Adrenal gland (tissue), 12 donors: ENCODE measurements around the gene EFCAB11. TPM values are rescaled to one million over a fixed set of nuclear protein-coding genes. Genes with fewer than 3 reads are reported as not detected.
"Not testable (repeated sequence)": the region's sequence is repeated elsewhere in the genome, so short reads cannot be mapped to it uniquely, and the experiment has no call there.

Source experiments
- DNase-seq, 7 donors: peaks; one replicate each; pipeline ENCODE4 v3.0.0-alpha.2; 2019 to 2020
- H3K27ac ChIP-seq, 5 donors: fragments of 200-600 bp; sonication (generic) in 4 of 5; 1 replicate in 3 of 5; 2 replicates in 2 of 5; pipeline versions ENCODE4 v1.5.1 to v1.8.0; 2016 to 2020; ENCODE audit warnings: mild to moderate bottlenecking in 1 of 5
- H3K27me3 ChIP-seq: fragments of 200-600 bp; 2 replicates; pipeline ENCODE4 v1.8.0; 2021
- H3K36me3 ChIP-seq, 2 donors: fragments of 200-600 bp; replicated peaks in 1 of 2; 1 replicate in 1 of 2; 2 replicates in 1 of 2; pipeline versions ENCODE4 v1.5.1 to v1.8.0; 2018 to 2022
- H3K4me1 ChIP-seq, 2 donors: fragments of 200-600 bp; replicated peaks in 1 of 2; 1 replicate in 1 of 2; 2 replicates in 1 of 2; pipeline versions ENCODE4 v1.5.1 to v1.8.0; 2018 to 2021
- H3K4me3 ChIP-seq, 4 donors: fragments of 200-600 bp; sonication (generic) in 3 of 4; one replicate each; pipeline ENCODE4 v1.5.1; 2016 to 2018
- H3K9me3 ChIP-seq, 3 donors: fragments of 200-600 bp; sonication (generic) in 1 of 3; replicated peaks in 1 of 3; 1 replicate in 2 of 3; 2 replicates in 1 of 3; pipeline versions ENCODE4 v1.5.1 to v1.8.0; 2016 to 2021
- CTCF ChIP-seq, 6 experiments: fragments of 450-650 bp in 4 of 6; fragments of 200-600 bp in 2 of 6; sonication (generic) in 1 of 6; IDR thresholded peaks; 1 replicate in 5 of 6; 2 replicates in 1 of 6; pipeline versions ENCODE4 v1.5.1 to v1.8.0; 2016 to 2021; ENCODE audit warnings: antibody characterized with exemption in 6 of 6, mild to moderate bottlenecking in 2 of 6, moderate library complexity in 1 of 6
- POLR2A ChIP-seq, 2 donors: fragments of 450-650 bp; IDR thresholded peaks; one replicate each; pipeline ENCODE4 v1.6.1; 2017; ENCODE audit warnings: antibody characterized with exemption in 2 of 2, mild to moderate bottlenecking in 2 of 2, moderate library complexity in 1 of 2
- WGBS, 4 donors: extraction: QIAGEN DNeasy Blood & Tissue Kit in 2 of 4; methylation state at CpG; one replicate each; pipeline versions ENCODE4 v1.1.5 to v1.1.7; 2013 to 2017; 5-methylcytosine and 5-hydroxymethylcytosine counted together
- intact Hi-C, 2 donors: fragments of 100-400 bp; cut with DNase I; formaldehyde crosslinking; loops; one replicate each; pipeline versions ENCODE4 v1.14.1 to v1.15.0; 2022 to 2023
- polyA plus RNA-seq, 3 donors: library from polyadenylated mRNA; stranded (reverse); fragments of 200-250 nt in 2 of 3; fragments of 350-450 nt in 1 of 3; fragmentation: Illumina TruSeq in 1 of 3; extraction: RNeasy Lipid Tissue Mini Kit (QIAGEN cat#74804) in 1 of 3; gene quantifications; one replicate each; pipeline ENCODE4 v1.2.3, GENCODE V29; 2013 to 2014
- total RNA-seq, 9 donors: library from RNA; depleted of rRNA in 4 of 9; stranded (reverse); fragments of >200 nt in 4 of 9; fragments of 120-200 nt in 1 of 9; fragmentation: NEBNext Ultra II Directional in 1 of 9; extraction: Animal tissue kit (Norgen Biotek cat#: 25700) in 1 of 9; gene quantifications; one replicate each; pipeline versions ENCODE4 v1.1.0 to v1.2.4, GENCODE V29; 2013 to 2023
- donor health status: healthy with polysubstance abuse.
- donor health status: Bipolar disorder and iron deficiency.
- donor health status: DM: yes; HTN: yes; CAD: no.
- donor health status: DM: no; HTN: no; CAD: no.
- donor health status: DM: no; HTN: no; CAD: no.
- donor health status: DM: yes; HTN: yes; CAD: no.

Gene EFCAB11
- total and polyA plus RNA-seq, 12 donors = 4.0 to 16.9 (median 8.4) TPM

- Histone ChIP-seq H3K9me3 (no peaks in the 10 kb centered on the region), H3K4me1 (no peaks in the 10 kb centered on the region), H3K4me3 (no peak overlapping the region), H3K27ac (no peak overlapping the region), H3K27me3 (no peaks in the 10 kb centered on the region), H3K36me3 (no peaks in the 10 kb centered on the region)
- DNase-seq = no peak
- intact Hi-C loops = no loop called here
- 93 to 97% (median 96%) methylated on average over 2 of the region's 2 CpGs for WGBS, 4 donors
- TF ChIP-seq CTCF (IDR thresholded peaks at IDR 0.05) = no peak
- no peak for TF ChIP-seq POLR2A (IDR thresholded peaks at IDR 0.05)
Observed at GRCh38 chr14:89884761-89885160, 69.8 kb downstream of the EFCAB11 start.

DNA sequence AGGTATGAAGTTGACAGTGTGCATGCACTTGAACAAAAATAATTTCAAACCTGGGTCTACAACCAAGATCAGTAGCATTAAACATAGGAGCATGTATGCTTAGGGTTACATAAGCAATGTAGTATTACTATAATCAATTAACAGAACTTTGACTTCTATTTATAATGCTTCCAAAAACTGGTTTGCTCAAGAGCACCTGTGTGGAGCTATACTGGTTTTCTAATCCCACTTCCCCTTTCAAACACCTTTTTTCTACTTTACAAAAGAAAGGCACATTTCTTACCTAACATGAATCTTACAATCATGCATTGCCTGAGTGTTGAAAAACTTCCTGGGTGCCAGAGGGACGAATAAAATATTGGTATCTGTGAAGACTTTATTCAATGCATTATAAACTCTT lies 72.7 kb downstream of the EFCAB11 start:
- Histone ChIP-seq H3K27ac (no peak overlapping the region), H3K27me3 (no peaks in the 10 kb centered on the region), H3K36me3 (no peaks in the 10 kb centered on the region), H3K4me1 (no peaks in the 10 kb centered on the region), H3K9me3 (no peaks in the 10 kb centered on the region), H3K4me3 (no peak overlapping the region)
- WGBS, 4 donors = 83 to 93% (median 92%) methylated on average over 1 of the region's 1 CpG
- DNase-seq = no peak
- TF ChIP-seq POLR2A (IDR thresholded peaks at IDR 0.05) = no peak
- no peak for TF ChIP-seq CTCF (IDR thresholded peaks at IDR 0.05)
- intact Hi-C loops = no loop called here

GRCh38 chr14:89874091-89874490 lies 80.4 kb downstream of the EFCAB11 start:
- H3K4me3 ChIP-seq, H3K36me3 ChIP-seq, DNase-seq, intact Hi-C loops, H3K27me3 ChIP-seq, H3K27ac ChIP-seq, H3K9me3 ChIP-seq, H3K4me1 ChIP-seq: not testable (repeated sequence)
- 85 to 96% (median 88%) methylated on average over 3 of the region's 3 CpGs for WGBS, 4 donors

DNA sequence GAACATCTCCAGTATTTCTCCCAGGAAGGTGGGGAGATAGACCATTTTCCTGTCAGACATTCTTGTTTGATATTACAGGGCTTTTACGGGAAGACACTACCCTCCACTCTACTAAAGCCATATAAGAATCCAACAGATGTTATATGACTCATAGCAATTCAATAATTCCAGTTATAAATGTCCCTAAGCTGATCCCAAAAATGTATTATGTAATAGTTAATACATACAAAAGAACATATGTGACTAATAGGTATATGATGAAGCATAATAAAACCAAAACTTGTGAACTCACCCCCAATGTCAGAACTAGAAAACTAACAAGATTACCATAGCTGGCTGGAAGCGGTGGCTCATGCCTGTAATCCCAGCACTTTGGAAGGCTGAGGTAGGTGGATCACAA lies 84.2 kb downstream of the EFCAB11 start:
- H3K27me3 ChIP-seq = no peaks in the 10 kb centered on the region
- no peak for DNase-seq
- no peak overlapping the region for H3K27ac ChIP-seq
- intact Hi-C loops = no loop called here
- 93 to 98% (median 94%) methylated on average over 2 of the region's 2 CpGs for WGBS, 4 donors
- H3K4me3 ChIP-seq = no peak overlapping the region
- TF ChIP-seq CTCF (IDR thresholded peaks at IDR 0.05) (no peak), POLR2A (IDR thresholded peaks at IDR 0.05) (no peak)
- H3K4me1 ChIP-seq = no peaks in the 10 kb centered on the region
- no peaks in the 10 kb centered on the region for H3K9me3 ChIP-seq
- no peaks in the 10 kb centered on the region for H3K36me3 ChIP-seq

DNA sequence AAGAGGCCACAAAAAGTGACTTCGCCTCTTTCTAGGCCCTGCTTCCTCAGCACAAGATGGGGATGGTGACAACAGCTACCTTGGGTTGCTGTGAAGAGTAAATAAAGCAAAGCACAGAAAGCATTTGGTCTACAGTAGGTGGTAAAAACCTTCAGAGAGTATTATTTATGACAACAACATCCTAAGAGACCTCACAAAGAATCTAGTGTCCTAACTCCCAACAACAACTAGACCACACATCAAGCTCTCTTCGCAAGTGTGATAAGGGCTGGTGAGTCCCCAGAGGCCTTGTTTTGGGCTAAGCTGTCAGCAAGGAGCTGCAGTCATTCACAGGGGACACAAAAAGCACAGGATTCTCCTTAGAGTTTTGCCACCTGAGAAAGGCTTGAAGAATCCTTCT lies 84.9 kb downstream of the EFCAB11 start:
- Histone ChIP-seq H3K27me3 (no peaks in the 10 kb centered on the region), H3K4me3 (no peak overlapping the region), H3K27ac (no peak overlapping the region), H3K9me3 (no peaks in the 10 kb centered on the region), H3K36me3 (no peaks in the 10 kb centered on the region), H3K4me1 (no peaks in the 10 kb centered on the region)
- TF ChIP-seq POLR2A (IDR thresholded peaks at IDR 0.05) (no peak), CTCF (IDR thresholded peaks at IDR 0.05) (no peak)
- WGBS, 4 donors = 80 to 91% (median 86%) methylated on average over 2 of the region's 2 CpGs
- DNase-seq = no peak
- intact Hi-C loops = no loop called here
